Mesenchymal stem cell (in vitro differentiated cells and primary cell): ENCODE data around the gene SERPINH1.
A peak's percentile ranks its signal among the peaks of the same experiment; 100 is the strongest.

ENCODE experiments used
- DNase-seq: peaks from one replicate; pipeline ENCODE4 v3.0.0-alpha.2; 2013
- H2AFZ ChIP-seq: one replicate; pipeline ENCODE4 v1.6.1; 2013; ENCODE audit warnings: low read depth, mild to moderate bottlenecking, control low read depth, inconsistent platforms, low read length, moderate library complexity
- H2AK5ac ChIP-seq: 2 replicates; pipeline ENCODE4 v1.6.1; 2013; ENCODE audit warnings: low read length, moderate library complexity, mild to moderate bottlenecking, inconsistent platforms; ENCODE audit not compliant: severe bottlenecking
- H2BK120ac ChIP-seq: one replicate; pipeline ENCODE4 v1.6.1; 2013; ENCODE audit warnings: low read depth, mild to moderate bottlenecking, inconsistent platforms, low read length, moderate library complexity
- H2BK12ac ChIP-seq, 2 experiments: one replicate each; pipeline ENCODE4 v1.6.1; 2013; ENCODE audit warnings: inconsistent platforms in 2 of 2, low read length in 2 of 2, mild to moderate bottlenecking in 2 of 2, moderate library complexity in 2 of 2, control low read depth in 1 of 2
- H2BK15ac ChIP-seq: one replicate; pipeline ENCODE4 v1.6.1; 2013; ENCODE audit warnings: mild to moderate bottlenecking, low read depth, inconsistent platforms; ENCODE audit not compliant: poor library complexity, severe bottlenecking
- H2BK5ac ChIP-seq: 2 replicates; pipeline ENCODE4 v1.6.1; 2013; ENCODE audit warnings: low read depth, mild to moderate bottlenecking, low read length, control low read depth, inconsistent platforms; ENCODE audit not compliant: poor library complexity, severe bottlenecking
- H3K14ac ChIP-seq, 2 experiments: one replicate each; pipeline ENCODE4 v1.6.1; 2013; ENCODE audit warnings: inconsistent platforms in 2 of 2, low read length in 2 of 2, control low read depth in 1 of 2, mild to moderate bottlenecking in 1 of 2, moderate library complexity in 1 of 2
- H3K18ac ChIP-seq, 2 experiments: one replicate each; pipeline ENCODE4 v1.6.1; 2013; ENCODE audit warnings: inconsistent platforms in 2 of 2, low read length in 2 of 2, control low read depth in 1 of 2, low read depth in 1 of 2, mild to moderate bottlenecking in 1 of 2
- H3K23ac ChIP-seq, 2 experiments: one replicate each; pipeline ENCODE4 v1.6.1; 2013; ENCODE audit warnings: inconsistent platforms in 2 of 2, low read length in 2 of 2, mild to moderate bottlenecking in 2 of 2, moderate library complexity in 2 of 2, control low read depth in 1 of 2
- H3K27ac ChIP-seq: 2 replicates; pipeline ENCODE4 v1.5.1; 2013; ENCODE audit warnings: mild to moderate bottlenecking, moderate library complexity, low read length, control low read depth, inconsistent platforms; ENCODE audit not compliant: poor library complexity, severe bottlenecking
- H3K27me3 ChIP-seq, 2 experiments: 2 replicates each; pipeline versions ENCODE4 v1.6.1 to v1.7.0; 2013; ENCODE audit warnings: low read length in 2 of 2, mild to moderate bottlenecking in 2 of 2, moderate library complexity in 2 of 2, control low read depth in 1 of 2, inconsistent platforms in 1 of 2; ENCODE audit not compliant: control insufficient read depth in 1 of 2, insufficient read depth in 1 of 2
- H3K36me3 ChIP-seq, 2 experiments: 2 replicates each; pipeline versions ENCODE4 v1.6.1 to v1.7.0; 2013; ENCODE audit warnings: low read length in 2 of 2, control low read depth in 1 of 2, inconsistent platforms in 1 of 2, low read depth in 1 of 2, mild to moderate bottlenecking in 1 of 2; ENCODE audit not compliant: insufficient read depth in 2 of 2, control insufficient read depth in 1 of 2
- H3K4ac ChIP-seq, 2 experiments: one replicate each; pipeline ENCODE4 v1.6.1; 2013; ENCODE audit warnings: inconsistent platforms in 2 of 2, low read length in 2 of 2, mild to moderate bottlenecking in 2 of 2, moderate library complexity in 2 of 2, control low read depth in 1 of 2, low read depth in 1 of 2
- H3K4me1 ChIP-seq: 2 replicates; pipeline ENCODE4 v1.6.1; 2013; ENCODE audit warnings: low read depth, low read length, control low read depth; ENCODE audit not compliant: control insufficient read depth, insufficient read depth
- H3K4me2 ChIP-seq: 2 replicates; pipeline ENCODE4 v1.6.1; 2013; ENCODE audit warnings: low read length, mild to moderate bottlenecking, inconsistent platforms; ENCODE audit not compliant: poor library complexity, severe bottlenecking
- H3K4me3 ChIP-seq, 2 experiments: 2 replicates each; pipeline versions ENCODE4 v1.5.1 to v1.7.0; 2013; ENCODE audit warnings: low read length in 2 of 2, mild to moderate bottlenecking in 2 of 2, control low read depth in 1 of 2, low read depth in 1 of 2; ENCODE audit not compliant: insufficient read depth in 1 of 2
- H3K79me1 ChIP-seq: replicated peaks from 2 replicates; pipeline ENCODE4 v1.6.1; 2013; ENCODE audit warnings: mild to moderate bottlenecking, control low read depth, low read length, inconsistent platforms; ENCODE audit not compliant: poor library complexity, severe bottlenecking
- H3K9ac ChIP-seq: 2 replicates; pipeline ENCODE4 v1.7.0; 2013; ENCODE audit warnings: mild to moderate bottlenecking, low read length, moderate library complexity
- H3K9me3 ChIP-seq: 2 replicates; pipeline ENCODE4 v1.7.0; 2013; ENCODE audit warnings: mild to moderate bottlenecking, low read length; ENCODE audit not compliant: control insufficient read depth
- H4K8ac ChIP-seq: one replicate; pipeline ENCODE4 v1.6.1; 2013; ENCODE audit warnings: inconsistent platforms, mild to moderate bottlenecking, low read length, moderate library complexity
- H4K91ac ChIP-seq: one replicate; pipeline ENCODE4 v1.6.1; 2013; ENCODE audit warnings: mild to moderate bottlenecking, low read length, inconsistent platforms
- WGBS: methylation state at CpG from one replicate; pipeline ENCODE4 v1.1.7; 2013; ENCODE audit warnings: mixed read lengths; 5-methylcytosine and 5-hydroxymethylcytosine counted together

Gene SERPINH1

DNA sequence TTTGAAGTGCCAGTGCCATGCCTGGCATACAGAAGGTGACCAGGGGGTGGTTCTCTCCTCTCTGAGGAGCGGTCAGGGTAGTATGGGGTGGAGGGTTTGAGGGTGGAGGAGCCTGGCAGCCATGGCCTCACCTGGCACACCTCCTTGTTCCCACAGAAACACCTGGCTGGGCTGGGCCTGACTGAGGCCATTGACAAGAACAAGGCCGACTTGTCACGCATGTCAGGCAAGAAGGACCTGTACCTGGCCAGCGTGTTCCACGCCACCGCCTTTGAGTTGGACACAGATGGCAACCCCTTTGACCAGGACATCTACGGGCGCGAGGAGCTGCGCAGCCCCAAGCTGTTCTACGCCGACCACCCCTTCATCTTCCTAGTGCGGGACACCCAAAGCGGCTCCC lies 9.6 kb downstream of the SERPINH1 start:
- Histone ChIP-seq H3K9me3 (no peaks in the 10 kb centered on the region), H3K4me2 (no peak overlapping the region), H3K27me3 (no peaks in the 10 kb centered on the region), H2AFZ (no peak overlapping the region), H3K18ac (no peak overlapping the region), H3K36me3 (peaks cover 77 to 84% of the 10 kb centered on the region in 2 experiments), H2BK5ac (no peak overlapping the region), H3K4me1 (peaks cover 31% of the 10 kb centered on the region), H4K8ac (no peak overlapping the region), H3K79me1 (peaks cover 23% of the 10 kb centered on the region), H2AK5ac (no peak overlapping the region), H3K4me3 (no peak overlapping the region), H3K4ac (no peak overlapping the region), H3K14ac (no peak overlapping the region), H3K23ac (no peak overlapping the region), H2BK12ac (no peak overlapping the region), H3K9ac (no peak overlapping the region), H2BK15ac (no peak overlapping the region), H3K27ac (no peak overlapping the region), H4K91ac (no peak overlapping the region), H2BK120ac (no peak overlapping the region)
- WGBS: 98% methylated on average over 13 of the region's 14 CpGs
- DNase-seq: no peak

DNA sequence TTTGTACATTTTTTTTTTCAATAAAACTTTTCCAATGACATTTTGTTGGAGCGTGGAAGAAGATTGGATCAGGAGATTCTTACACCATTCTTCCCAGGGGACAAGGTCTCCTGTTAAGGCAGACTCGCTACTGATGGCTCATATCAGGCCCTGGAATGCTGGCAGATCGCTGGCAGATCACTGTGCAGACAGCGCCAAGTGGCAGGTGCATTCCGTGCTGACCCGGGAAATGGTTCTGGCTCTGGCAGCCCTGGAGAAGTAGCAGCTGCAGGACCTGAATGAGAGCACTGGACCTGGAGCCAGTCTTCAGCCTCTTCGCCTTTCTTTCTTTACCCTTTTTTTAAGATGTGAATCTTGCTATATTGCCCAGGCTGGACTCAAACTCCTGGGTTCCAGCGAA lies 10.7 kb downstream of the SERPINH1 start:
- Histone ChIP-seq H4K91ac (no peak overlapping the region), H3K4me2 (no peak overlapping the region), H2BK12ac (no peak overlapping the region), H3K23ac (no peak overlapping the region), H3K14ac (no peak overlapping the region), H2AFZ (no peak overlapping the region), H3K79me1 (peaks cover 23% of the 10 kb centered on the region), H2BK5ac (no peak overlapping the region), H2BK120ac (no peak overlapping the region), H4K8ac (peak overlapping the region; percentile 8), H3K27ac (no peak overlapping the region), H3K27me3 (no peaks in the 10 kb centered on the region), H3K4me3 (no peak overlapping the region), H3K9me3 (no peaks in the 10 kb centered on the region), H3K4me1 (peaks cover 23% of the 10 kb centered on the region), H3K9ac (no peak overlapping the region), H3K36me3 (peaks cover 66 to 75% of the 10 kb centered on the region in 2 experiments), H3K18ac (no peak overlapping the region), H2AK5ac (no peak overlapping the region), H3K4ac (no peak overlapping the region), H2BK15ac (no peak overlapping the region)
- DNase-seq: no peak
- 83% methylated on average over 8 of the region's 8 CpGs for WGBS

DNA sequence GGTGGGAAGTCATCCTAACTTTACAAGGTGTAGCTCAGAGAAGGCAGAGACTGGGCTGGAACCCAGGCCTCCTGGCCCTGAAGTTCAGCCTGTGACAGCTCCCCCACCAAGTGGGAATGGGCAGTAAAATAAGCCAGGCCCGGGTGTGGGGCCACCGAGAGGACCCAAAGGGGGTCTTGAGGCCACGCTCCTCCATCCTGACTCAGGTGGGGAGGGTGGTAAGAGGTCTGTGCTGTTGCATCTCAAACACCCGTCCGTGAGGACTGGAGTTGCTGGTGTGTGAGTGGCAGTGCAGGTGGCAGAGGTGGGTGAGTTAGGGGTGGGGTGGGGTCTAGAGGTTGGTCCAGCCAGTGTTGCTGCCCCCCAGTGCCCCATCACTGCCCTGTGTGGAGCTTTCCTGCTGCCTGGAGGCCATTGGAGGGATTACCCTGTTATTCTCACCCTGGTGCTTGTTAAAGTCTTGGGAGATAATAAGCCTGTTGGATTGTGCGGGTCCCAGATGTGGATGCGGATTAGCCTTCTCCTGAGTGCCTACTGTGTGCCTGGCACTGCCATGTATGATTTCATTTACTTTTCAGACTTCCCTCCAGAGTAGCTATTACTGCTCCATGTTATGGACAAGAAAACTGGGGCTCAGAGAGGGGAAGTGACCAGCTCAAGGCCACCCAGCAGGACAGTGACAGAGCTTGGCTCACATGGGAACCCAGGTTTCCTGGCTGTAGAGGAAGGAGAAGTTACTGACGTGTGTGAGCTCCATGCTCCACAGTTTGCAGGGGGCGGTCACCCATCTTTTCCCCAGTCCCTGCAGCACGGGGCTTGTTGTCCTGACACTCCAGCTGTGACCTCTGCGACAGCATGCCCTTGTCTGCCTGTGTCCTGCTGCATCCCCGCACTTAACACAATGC lies 12.9 kb downstream of the SERPINH1 start:
- H4K8ac ChIP-seq: no peak overlapping the region
- H2BK120ac ChIP-seq: no peak overlapping the region
- WGBS: 79% methylated on average over 12 of the region's 12 CpGs
- H3K27ac ChIP-seq: no peak overlapping the region
- peak overlapping the region; percentile 23 for H3K9ac ChIP-seq
- H3K4me1 ChIP-seq: peaks cover 11% of the 10 kb centered on the region
- no peak overlapping the region for H3K4me2 ChIP-seq
- peaks cover 45 to 54% of the 10 kb centered on the region in 2 experiments for H3K36me3 ChIP-seq
- peak overlapping the region in 1 of 2 experiments; percentile 22 for H3K18ac ChIP-seq
- no peak overlapping the region for H3K4ac ChIP-seq
- no peaks in the 10 kb centered on the region for H3K27me3 ChIP-seq
- H3K79me1 ChIP-seq: peaks cover 20% of the 10 kb centered on the region
- H2AK5ac ChIP-seq: no peak overlapping the region
- H3K23ac ChIP-seq: no peak overlapping the region
- no peak overlapping the region for H2AFZ ChIP-seq
- no peak overlapping the region for H2BK5ac ChIP-seq
- H3K14ac ChIP-seq: no peak overlapping the region
- H2BK12ac ChIP-seq: no peak overlapping the region
- H3K9me3 ChIP-seq: no peaks in the 10 kb centered on the region
- H2BK15ac ChIP-seq: no peak overlapping the region
- no peak overlapping the region for H3K4me3 ChIP-seq
- no peak overlapping the region for H4K91ac ChIP-seq
- DNase-seq: no peak

DNA sequence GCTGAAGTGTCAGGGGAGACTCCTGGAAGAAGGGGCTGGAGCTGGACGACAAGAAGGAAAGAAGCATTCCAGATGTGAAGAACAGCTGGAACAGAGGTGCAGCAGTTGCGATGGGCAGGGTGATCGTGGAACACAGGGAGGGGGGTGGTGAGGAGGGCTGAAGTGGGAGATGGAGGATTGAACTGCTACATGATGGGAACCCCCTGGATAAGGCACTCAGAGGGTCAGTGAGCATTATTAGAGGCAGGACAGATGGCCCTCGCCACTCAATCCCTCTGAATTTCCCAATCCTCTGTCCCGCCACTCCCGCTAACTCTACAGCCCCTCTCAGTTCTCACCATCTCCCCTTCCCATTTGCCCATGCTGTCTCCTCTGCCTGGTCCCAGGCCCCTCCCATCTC lies 14.0 kb downstream of the SERPINH1 start:
- Histone ChIP-seq H3K27ac (no peak overlapping the region), H2BK5ac (no peak overlapping the region), H2AK5ac (no peak overlapping the region), H3K18ac (no peak overlapping the region), H3K23ac (no peak overlapping the region), H3K14ac (no peak overlapping the region), H2BK120ac (no peak overlapping the region), H4K91ac (no peak overlapping the region), H3K36me3 (peaks cover 35 to 43% of the 10 kb centered on the region in 2 experiments), H3K4me3 (no peak overlapping the region), H3K9ac (peak overlapping the region; percentile 50), H3K4ac (no peak overlapping the region), H4K8ac (no peak overlapping the region), H3K4me2 (no peak overlapping the region), H2AFZ (no peak overlapping the region), H2BK15ac (no peak overlapping the region), H3K9me3 (no peaks in the 10 kb centered on the region), H3K79me1 (peaks cover 12% of the 10 kb centered on the region), H3K27me3 (no peaks in the 10 kb centered on the region), H2BK12ac (peak overlapping the region in 1 of 2 experiments; percentile 22), H3K4me1 (peaks cover 7% of the 10 kb centered on the region)
- DNase-seq: peak; percentile 34
- 77% methylated on average over 5 of the region's 6 CpGs for WGBS
